Heart left ventricle (tissue), 13 donors: Measurements from ENCODE around the gene KRT9.

ENCODE experiments used
- CTCF ChIP-seq, 12 donors: fragments of 200-600 bp; sonication (generic) in 4 of 12; IDR thresholded peaks; one replicate each; pipeline versions ENCODE4 v1.5.0 to v1.8.0; 2018 to 2022; ENCODE audit warnings: antibody characterized with exemption in 12 of 12, mild to moderate bottlenecking in 5 of 12
- POLR2A ChIP-seq, 2 donors: fragments of 450-650 bp; IDR thresholded peaks; one replicate each; pipeline ENCODE4 v1.6.1; 2017; ENCODE audit warnings: antibody characterized with exemption in 2 of 2, mild to moderate bottlenecking in 2 of 2, moderate library complexity in 2 of 2
- donor health status: ischemic (EF 13 %, LVEDD 7.1; RV severe dilation, severe dysfunction).
- donor health status: DM: no; HTN: yes; CAD: no.
- donor health status: DM: no; HTN: no; CAD: no.
- donor health status: ischemic (EF 25% LVEDD 6.9; RV normal size, moderate dysfunction).
- donor health status: ischemic (EF 25% LVEDD 5.7; RV mildly dilated, moderate dysfunction).
- donor health status: ischemic (EF 35%, LVEDD 5.7; RV mildly dilated, moderate dysfunction).
- donor health status: nonischemic (EF 11% LVEDD 7.7; RV severe dilation, severe dysfunction).
- donor health status: DM: yes; HTN: yes; CAD: no.
- donor health status: PGD.
- donor health status: ischemic (EF 29% LVEDD 5.4; RV normal size, mild dysfunction).
- donor health status: nonischemic (EF 23%, LVEDD 6.1; RV moderate dilation, normal function).

- TF ChIP-seq CTCF (IDR thresholded peaks at IDR 0.05) (no peak), POLR2A (IDR thresholded peaks at IDR 0.05) (no peak)
Measured at GRCh38 chr17:41589301-41589700, 17.4 kb upstream of the KRT9 start.
